Right renal pelvis (tissue), 4 donors: ENCODE data around the gene CPED1. TPM values are rescaled to one million over a fixed set of nuclear protein-coding genes. Genes with fewer than 3 reads are reported as not detected.
"Not testable (repeated sequence)": the region's sequence is repeated elsewhere in the genome, so short reads cannot be mapped to it uniquely, and the experiment has no call there.

Source experiments
- DNase-seq, 4 donors: peaks; one replicate each; pipeline ENCODE4 v3.0.0-alpha.2; 2013; ENCODE audit warnings: low read depth in 4 of 4, low spot score in 3 of 4, missing footprints in 1 of 4
- polyA plus RNA-seq, 4 donors: library from polyadenylated mRNA; unstranded; fragments of 120-200 nt; gene quantifications; one replicate each; pipeline ENCODE4 v1.2.1, GENCODE V29; 2013; ENCODE audit not compliant: insufficient read length in 4 of 4

The CPED1 gene
- polyA plus RNA-seq, 4 donors = 30.1 to 48.9 (median 43.6) TPM

DNA sequence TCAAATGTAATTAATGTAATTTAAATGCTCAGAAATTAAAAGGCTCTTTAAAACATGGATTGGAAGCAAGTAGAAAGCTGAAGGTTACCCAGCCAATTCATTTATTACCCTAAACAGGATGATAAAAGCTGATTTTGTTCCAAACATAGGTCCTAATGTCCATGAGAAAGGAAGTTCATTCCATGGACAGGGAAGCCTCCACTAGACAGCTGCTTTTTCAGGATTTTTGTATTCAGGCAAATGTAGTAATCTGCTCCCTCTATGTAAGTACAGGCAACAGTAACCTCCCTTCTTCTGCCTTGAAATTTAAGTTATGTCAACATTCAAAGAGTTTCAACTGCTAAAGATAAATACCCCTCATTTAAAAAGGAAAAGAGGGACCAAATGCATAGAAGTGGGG lies 217.3 kb downstream of the CPED1 start:
- DNase-seq = no peak

DNA sequence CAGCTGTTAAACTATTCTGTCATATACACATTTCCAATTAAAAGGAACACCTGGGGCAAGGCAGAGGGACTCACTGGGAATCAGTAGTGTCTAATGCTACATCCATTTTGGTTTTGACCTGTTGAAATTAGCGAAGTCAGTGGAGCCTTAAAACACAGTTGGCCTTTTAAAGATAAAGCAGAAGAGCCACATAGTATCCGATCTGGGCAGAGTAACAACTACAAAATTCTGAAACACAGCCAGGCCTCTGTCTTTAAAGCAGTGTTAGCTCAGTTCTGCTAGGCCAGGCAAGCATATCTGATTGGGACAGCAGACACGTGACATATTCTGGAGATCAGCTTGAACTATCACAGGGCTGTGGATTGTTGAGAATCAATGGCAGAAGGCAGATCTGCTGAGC lies 222.7 kb downstream of the CPED1 start:
- DNase-seq = no peak

- DNase-seq = no peak
Observed at GRCh38 chr7:121212036-121212435, 223.5 kb downstream of the CPED1 start.

GRCh38 chr7:121214657-121215056 lies 226.1 kb downstream of the CPED1 start:
- DNase-seq = no peak

- no peak for DNase-seq
Observed at GRCh38 chr7:121219026-121219425, 230.5 kb downstream of the CPED1 start.

- DNase-seq = not testable (repeated sequence)
Observed at GRCh38 chr7:121221108-121221507, 232.6 kb downstream of the CPED1 start.

GRCh38 chr7:121228779-121229178 lies 240.3 kb downstream of the CPED1 start:
- no peak for DNase-seq

GRCh38 chr7:121235201-121235600 lies 246.7 kb downstream of the CPED1 start:
- DNase-seq = no peak

DNA sequence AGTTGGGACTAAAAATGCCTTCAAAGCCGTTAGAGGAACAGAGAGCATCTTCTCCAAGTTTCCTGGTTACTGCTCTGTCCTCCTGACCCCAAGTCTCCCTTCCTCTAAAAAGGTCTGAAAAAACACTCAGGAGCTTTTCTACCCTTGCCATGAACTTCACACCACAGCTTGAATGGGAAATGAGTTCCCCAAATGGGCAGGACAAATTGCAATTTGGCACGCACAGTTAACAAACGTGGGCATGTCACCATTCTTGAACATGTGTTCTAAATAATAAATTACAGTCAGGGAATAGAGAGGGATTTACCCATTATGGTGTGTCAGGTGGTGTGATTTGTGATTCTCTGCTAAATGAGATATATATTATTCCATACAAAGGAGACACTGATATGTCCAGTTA lies 249.1 kb downstream of the CPED1 start:
- DNase-seq = no peak

GRCh38 chr7:121244120-121244870 lies 255.8 kb downstream of the CPED1 start:
- DNase-seq = no peak

GRCh38 chr7:121251367-121251766 lies 262.9 kb downstream of the CPED1 start:
- not testable (repeated sequence) for DNase-seq

DNA sequence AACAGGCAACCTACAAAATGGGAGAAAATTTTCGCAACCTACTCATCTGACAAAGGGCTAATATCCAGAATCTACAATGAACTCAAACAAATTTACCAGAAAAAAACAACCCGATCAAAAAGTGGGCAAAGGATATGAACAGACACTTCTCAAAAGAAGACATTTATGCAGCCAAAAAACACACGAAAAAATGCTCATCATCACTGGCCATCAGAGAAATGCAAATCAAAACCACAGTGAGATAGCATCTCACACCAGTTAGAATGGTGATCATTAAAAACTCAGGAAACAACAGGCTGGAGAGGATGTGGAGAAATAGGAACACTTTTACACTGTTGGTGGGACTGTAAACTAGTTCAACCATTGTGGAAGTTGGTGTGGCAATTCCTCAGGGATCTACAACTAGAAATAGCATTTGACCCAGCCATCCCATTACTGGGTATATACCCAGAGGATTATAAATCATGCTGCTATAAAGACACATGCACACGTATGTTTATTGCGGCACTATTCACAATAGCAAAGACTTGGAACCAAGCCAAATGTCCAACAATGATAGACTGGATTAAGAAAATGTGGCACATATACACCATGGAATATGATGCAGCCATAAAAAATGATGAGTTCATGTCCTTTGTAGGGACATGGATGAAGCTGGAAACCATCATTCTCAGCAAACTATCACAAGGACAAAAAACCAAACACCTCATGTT lies 264.2 kb downstream of the CPED1 start:
- not testable (repeated sequence) for DNase-seq

DNA sequence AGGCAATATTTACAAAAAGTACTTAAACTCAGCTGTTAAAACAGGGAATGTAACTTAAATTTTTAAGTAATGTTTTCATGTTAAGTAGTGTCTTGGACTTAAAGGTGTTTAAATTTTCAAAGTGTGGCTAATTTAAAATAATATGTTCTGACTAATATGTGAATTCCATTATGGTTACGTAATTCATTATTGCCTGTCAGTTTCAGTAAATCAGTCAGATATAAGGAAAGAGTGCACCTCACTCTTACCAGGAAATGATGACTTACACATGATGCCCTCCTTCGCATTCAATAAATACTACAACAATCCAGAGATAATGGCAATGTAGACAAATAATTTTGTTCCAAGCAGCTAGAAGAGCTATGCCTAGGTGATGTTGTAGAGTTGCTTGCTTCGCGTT lies 271.3 kb downstream of the CPED1 start:
- DNase-seq = no peak

DNA sequence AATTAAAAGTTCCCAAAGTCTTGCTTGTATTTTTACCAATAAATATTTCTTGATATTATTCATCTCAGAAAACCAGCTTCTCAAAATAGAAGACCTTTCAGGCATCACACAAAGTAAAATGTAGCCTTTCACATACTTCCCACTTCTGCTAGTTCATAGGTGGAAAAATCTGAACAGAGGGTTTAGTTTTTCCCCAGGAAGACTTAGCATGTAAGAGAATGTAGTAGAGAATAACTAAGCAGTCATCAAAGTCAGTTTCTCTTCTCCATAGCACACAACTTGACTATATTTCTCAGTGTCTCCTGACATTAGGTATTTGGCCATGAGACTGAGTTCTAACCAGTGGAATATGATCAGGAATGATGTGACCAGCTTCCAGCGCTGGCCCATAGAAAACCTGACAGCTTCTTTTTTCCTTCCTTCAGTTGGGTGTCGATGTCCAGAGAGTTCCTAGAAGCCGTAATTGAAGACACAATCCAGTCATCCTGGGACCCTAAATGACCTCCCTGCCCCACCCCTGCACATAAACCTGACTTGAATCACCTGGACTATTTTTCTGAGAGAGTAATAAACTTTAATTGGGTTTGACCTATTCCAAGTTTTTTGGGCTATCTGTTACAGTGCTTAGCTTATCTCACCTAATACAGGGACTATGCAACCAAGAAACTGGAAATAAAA lies 272.8 kb downstream of the CPED1 start:
- no peak for DNase-seq

DNA sequence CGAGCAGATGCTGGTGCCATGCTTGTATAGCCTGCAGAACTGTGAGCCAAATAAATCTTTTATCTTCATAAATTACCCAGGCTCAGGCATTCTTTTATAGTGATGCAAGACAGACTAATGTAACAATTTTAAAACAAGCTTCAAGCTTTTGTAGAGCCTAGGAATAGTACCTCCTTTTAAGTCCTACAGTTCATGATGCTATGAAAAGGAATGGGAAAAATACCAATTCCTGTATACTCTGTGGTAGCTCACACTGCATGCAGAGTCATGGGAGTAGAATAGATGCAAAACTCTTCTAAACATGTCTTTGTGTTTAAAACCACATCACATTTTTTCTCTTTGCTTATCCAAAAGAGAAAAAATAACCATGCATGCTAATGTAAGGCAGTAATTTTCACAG lies 273.7 kb downstream of the CPED1 start:
- no peak for DNase-seq

GRCh38 chr7:121262969-121263368 lies 274.5 kb downstream of the CPED1 start:
- no peak for DNase-seq

- DNase-seq = no peak
Observed at GRCh38 chr7:121266307-121266894, 277.9 kb downstream of the CPED1 start.

- no peak for DNase-seq
Observed at GRCh38 chr7:121267612-121268011, 279.1 kb downstream of the CPED1 start.

DNA sequence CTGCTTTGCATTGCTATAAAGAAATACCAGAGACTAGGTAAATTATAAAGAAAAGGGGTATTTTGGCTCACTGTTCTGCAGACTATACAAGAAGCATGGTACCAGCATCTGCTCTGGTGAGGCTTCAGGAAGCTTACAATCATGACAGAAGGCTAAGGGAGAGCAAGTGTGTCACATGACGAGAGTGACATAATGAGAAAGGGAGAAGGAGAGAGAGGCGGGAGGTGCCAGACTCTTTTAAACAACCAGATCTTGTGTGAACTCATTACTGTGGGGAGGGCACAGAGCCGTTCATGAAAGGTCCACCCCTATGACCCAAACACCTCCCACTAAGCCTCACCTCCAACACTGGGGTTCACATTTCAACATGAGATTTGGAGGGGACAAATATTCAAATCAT lies 281.3 kb downstream of the CPED1 start:
- DNase-seq = no peak

DNA sequence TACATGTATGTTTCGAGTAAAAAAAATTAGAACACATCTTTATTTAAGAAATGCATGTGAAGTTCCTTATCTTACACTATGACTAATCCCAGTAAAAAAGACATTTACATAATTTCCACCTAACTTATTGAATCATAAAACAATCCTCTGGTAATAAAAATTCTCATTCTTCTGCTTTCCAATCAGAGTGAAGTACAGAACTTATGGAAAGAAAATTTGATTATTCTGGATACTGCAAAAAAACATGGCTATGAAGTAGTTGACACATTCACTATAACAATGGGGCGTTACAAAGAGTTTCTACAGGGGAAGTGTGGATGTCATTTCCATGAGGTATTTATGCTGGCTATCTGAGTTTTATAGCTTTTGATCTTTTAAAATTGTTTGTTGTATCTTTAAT lies 282.6 kb downstream of the CPED1 start:
- DNase-seq = no peak

DNA sequence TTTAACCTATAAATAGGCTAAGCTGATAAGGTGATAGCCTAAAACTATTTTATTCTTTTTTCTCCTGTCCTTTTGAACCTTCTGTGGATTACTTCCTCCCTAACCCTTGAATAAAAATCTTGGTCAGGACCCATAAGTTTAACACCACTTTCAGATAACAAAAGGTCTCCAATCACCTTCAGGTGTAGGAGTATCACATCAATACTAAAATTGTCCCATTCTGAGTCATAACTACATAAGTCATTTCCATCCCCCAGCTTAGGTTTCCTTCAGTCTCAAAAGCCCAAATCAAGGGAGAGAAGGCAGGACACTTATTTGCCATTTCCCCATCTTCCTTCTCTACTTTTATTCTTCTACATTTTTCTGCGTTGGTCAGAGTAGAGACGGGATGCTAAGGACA lies 283.4 kb downstream of the CPED1 start:
- DNase-seq = no peak
